ENCODE results near the gene PEX14. TPM values are rescaled to one million over a fixed set of nuclear protein-coding genes. Genes with fewer than 3 reads are reported as not detected.
A peak's percentile ranks its signal among the peaks of the same experiment; 100 is the strongest.

Gene PEX14
- total and polyA plus RNA-seq, 8 donors = 17.3 to 22.9 (median 20.7) TPM

GRCh38 chr1:10480614-10481013, 5.9 kb downstream of the PEX14 start:
- Histone ChIP-seq H3K27me3 (no peaks in the 10 kb centered on the region), H3K4me1 (peaks cover 0 to 44% of the 10 kb centered on the region in 2 donors), H3K9me3 (peaks cover 0 to under 1% of the 10 kb centered on the region in 2 donors), H3K4me3 (no peak overlapping the region), H3K27ac (no peak overlapping the region), H3K36me3 (no peaks in the 10 kb centered on the region)
- ATAC-seq (no peak), DNase-seq (no peak)
- no peak for TF ChIP-seq CTCF (IDR thresholded peaks at IDR 0.05)
- intact Hi-C loops (cut with DNase I) = no loop called here

GRCh38 chr1:10484521-10484920, 9.8 kb downstream of the PEX14 start:
- peak; percentile 77 for ATAC-seq
- intact Hi-C loops (cut with DNase I) = no loop called here
- no peaks in the 10 kb centered on the region for H3K27me3 ChIP-seq
- H3K4me1 ChIP-seq = peaks cover 0 to 25% of the 10 kb centered on the region in 2 donors
- peak in 1 of 4 donors; percentile 51 for DNase-seq
- no peaks in the 10 kb centered on the region for H3K36me3 ChIP-seq
- H3K9me3 ChIP-seq = peaks cover 0 to 7% of the 10 kb centered on the region in 2 donors
- no peak overlapping the region for H3K4me3 ChIP-seq
- H3K27ac ChIP-seq = peak overlapping the region in 1 of 2 donors; percentile 37
- TF ChIP-seq CTCF (IDR thresholded peaks at IDR 0.05) = no peak

- ATAC-seq = no peak
- Histone ChIP-seq H3K4me3 (no peak overlapping the region), H3K36me3 (no peaks in the 10 kb centered on the region), H3K9me3 (peaks cover 0 to 7% of the 10 kb centered on the region in 2 donors), H3K27me3 (no peaks in the 10 kb centered on the region), H3K4me1 (peaks cover under 1 to 17% of the 10 kb centered on the region in 2 donors), H3K27ac (no peak overlapping the region)
- DNase-seq = no peak
- TF ChIP-seq CTCF (IDR thresholded peaks at IDR 0.05) = no peak
- intact Hi-C loops (cut with DNase I) = loop anchor here in 1 of 2 donors (10.0 kb wide), 2 partner anchors 55 to 375 kb away; partner anchors contain the start of gene CENPS
These were observed 14.7 kb downstream of the PEX14 start for GRCh38 chr1:10489291-10490055.

GRCh38 chr1:10490286-10490970, 15.7 kb downstream of the PEX14 start:
- intact Hi-C loops (cut with DNase I) = loop anchor here in 1 of 2 donors (10.0 kb wide), 2 partner anchors 56 to 374 kb away; partner anchors contain the start of gene CENPS

More at GRCh38 chr1:10490286-10490970, 15.7 kb downstream of the PEX14 start:
- ATAC-seq (no peak), DNase-seq (no peak)
- TF ChIP-seq CTCF (IDR thresholded peaks at IDR 0.05) = no peak
- no peak overlapping the region for H3K4me3 ChIP-seq
- no peak overlapping the region for H3K27ac ChIP-seq
- H3K4me1 ChIP-seq = peaks cover 10 to 17% of the 10 kb centered on the region in 2 donors
- H3K36me3 ChIP-seq = no peaks in the 10 kb centered on the region
- H3K27me3 ChIP-seq = no peaks in the 10 kb centered on the region
- H3K9me3 ChIP-seq = peaks cover 0 to 7% of the 10 kb centered on the region in 2 donors
